ENCODE measurements around the gene MAD1L1. TPM values are rescaled to one million over a fixed set of nuclear protein-coding genes. Genes with fewer than 3 reads are reported as not detected.

Gene MAD1L1
- total RNA-seq, 1 experiment from 2014 or later: 43.8 TPM

DNA sequence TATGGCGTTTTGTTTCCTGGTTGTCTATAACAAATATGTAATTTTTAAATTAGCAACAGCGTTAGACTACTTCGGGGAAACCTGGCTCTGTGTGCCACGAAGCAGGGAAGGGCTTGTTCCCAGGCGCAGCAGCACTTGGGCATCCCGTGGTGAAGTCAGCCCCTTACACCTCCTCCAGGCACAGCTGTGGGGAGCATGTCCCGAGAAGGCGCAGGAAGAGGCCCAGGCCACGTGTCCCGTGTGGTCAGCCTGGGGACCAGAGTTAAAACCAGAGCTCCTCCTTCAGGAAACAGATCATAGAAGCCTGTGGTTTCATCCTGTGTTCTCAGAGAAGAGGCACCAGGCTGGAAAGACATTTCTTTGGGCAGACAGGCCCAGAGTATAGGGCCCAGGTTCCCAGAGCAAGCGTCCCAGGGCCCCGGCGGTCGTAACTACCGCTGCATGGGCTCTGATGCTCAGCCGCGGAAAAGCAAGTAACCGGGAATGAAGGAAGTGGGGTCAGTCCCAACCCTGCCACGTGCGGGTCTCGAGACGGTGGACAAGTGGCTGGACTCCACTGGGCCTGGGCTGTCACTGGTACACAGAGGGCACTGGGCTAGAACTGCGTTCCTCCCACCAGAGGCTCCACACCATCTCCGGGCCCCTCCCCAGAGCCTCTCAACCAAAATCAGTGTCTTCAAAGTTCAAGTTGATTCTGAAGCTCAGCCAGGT lies 16.4 kb upstream of the MAD1L1 start:
- Mint-ChIP-seq H3K4me1 (peaks cover 6% of the 10 kb centered on the region; the same call in 1 of the 2 replicates), H3K36me3 (peaks cover 19% of the 10 kb centered on the region), H3K4me3 (no peak overlapping the region), H3K27ac (peak overlapping the region; percentile 68; the same call in 1 of the 2 replicates), H3K9me3 (no peaks in the 10 kb centered on the region), H3K27me3 (ENCODE audit: low read depth) (no peaks in the 10 kb centered on the region)
- ChIA-PET POLR2A (interaction anchor here (0.6 kb wide), 2 partner anchors 15 to 62 kb away, joined by 3 to 4 read pairs; no protein-coding TSS in a partner anchor), CTCF (interaction anchor here (0.6 to 2.1 kb wide), 3 partner anchors 32 to 1088 kb away, joined by 3 to 23 read pairs (median 10); no protein-coding TSS in a partner anchor)
- ATAC-seq (no peak), DNase-seq (ENCODE audit: low spot score) (no peak)
- TF ChIP-seq NFE2L1 (CRISPR knock-in tag; IDR thresholded peaks at IDR 0.05): no peak
- no peak for TF ChIP-seq ZNF138 (CRISPR knock-in tag; conservative IDR thresholded peaks at IDR 0.05)
- no peak for TF ChIP-seq NR3C1 (CRISPR knock-in tag; conservative IDR thresholded peaks at IDR 0.05; ENCODE audit: low read depth)
- no peak for TF ChIP-seq PRRX2 (CRISPR knock-in tag; IDR thresholded peaks at IDR 0.05)
- no peak for TF ChIP-seq ZNF671 (CRISPR knock-in tag; IDR thresholded peaks at IDR 0.05)
- TF ChIP-seq SOX15 (CRISPR knock-in tag; IDR thresholded peaks at IDR 0.05): no peak
- TF ChIP-seq ZNF232 (CRISPR knock-in tag; IDR thresholded peaks at IDR 0.05): no peak
- no peak for TF ChIP-seq CREM (CRISPR knock-in tag; IDR thresholded peaks at IDR 0.05)
- TF ChIP-seq FOXJ3 (CRISPR knock-in tag; IDR thresholded peaks at IDR 0.05; ENCODE audit: borderline replicate concordance): no peak
- no peak for TF ChIP-seq EMX1 (CRISPR knock-in tag; IDR thresholded peaks at IDR 0.05)
- TF ChIP-seq NR2C2 (CRISPR knock-in tag; IDR thresholded peaks at IDR 0.05): no peak
- TF ChIP-seq ZNF396 (CRISPR knock-in tag; IDR thresholded peaks at IDR 0.05; ENCODE audit: borderline replicate concordance): no peak
- no peak for TF ChIP-seq TEAD4 (CRISPR knock-in tag; IDR thresholded peaks at IDR 0.05)
- no peak for TF ChIP-seq CBFB (CRISPR knock-in tag; IDR thresholded peaks at IDR 0.05; ENCODE audit: low read depth)
- TF ChIP-seq CREB1 (CRISPR knock-in tag; IDR thresholded peaks at IDR 0.05): no peak
- no peak for TF ChIP-seq ZBTB21 (CRISPR knock-in tag; IDR thresholded peaks at IDR 0.05; ENCODE audit: borderline replicate concordance)
- TF ChIP-seq ETV6 (CRISPR knock-in tag; IDR thresholded peaks at IDR 0.05): no peak
- TF ChIP-seq, protein P1, sequence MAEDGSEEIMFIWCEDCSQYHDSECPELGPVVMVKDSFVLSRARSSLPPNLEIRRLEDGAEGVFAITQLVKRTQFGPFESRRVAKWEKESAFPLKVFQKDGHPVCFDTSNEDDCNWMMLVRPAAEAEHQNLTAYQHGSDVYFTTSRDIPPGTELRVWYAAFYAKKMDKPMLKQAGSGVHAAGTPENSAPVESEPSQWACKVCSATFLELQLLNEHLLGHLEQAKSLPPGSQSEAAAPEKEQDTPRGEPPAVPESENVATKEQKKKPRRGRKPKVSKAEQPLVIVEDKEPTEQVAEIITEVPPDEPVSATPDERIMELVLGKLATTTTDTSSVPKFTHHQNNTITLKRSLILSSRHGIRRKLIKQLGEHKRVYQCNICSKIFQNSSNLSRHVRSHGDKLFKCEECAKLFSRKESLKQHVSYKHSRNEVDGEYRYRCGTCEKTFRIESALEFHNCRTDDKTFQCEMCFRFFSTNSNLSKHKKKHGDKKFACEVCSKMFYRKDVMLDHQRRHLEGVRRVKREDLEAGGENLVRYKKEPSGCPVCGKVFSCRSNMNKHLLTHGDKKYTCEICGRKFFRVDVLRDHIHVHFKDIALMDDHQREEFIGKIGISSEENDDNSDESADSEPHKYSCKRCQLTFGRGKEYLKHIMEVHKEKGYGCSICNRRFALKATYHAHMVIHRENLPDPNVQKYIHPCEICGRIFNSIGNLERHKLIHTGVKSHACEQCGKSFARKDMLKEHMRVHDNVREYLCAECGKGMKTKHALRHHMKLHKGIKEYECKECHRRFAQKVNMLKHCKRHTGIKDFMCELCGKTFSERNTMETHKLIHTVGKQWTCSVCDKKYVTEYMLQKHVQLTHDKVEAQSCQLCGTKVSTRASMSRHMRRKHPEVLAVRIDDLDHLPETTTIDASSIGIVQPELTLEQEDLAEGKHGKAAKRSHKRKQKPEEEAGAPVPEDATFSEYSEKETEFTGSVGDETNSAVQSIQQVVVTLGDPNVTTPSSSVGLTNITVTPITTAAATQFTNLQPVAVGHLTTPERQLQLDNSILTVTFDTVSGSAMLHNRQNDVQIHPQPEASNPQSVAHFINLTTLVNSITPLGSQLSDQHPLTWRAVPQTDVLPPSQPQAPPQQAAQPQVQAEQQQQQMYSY (CRISPR knock-in tag; IDR thresholded peaks at IDR 0.05): no peak
- TF ChIP-seq ZNF263 (CRISPR knock-in tag; IDR thresholded peaks at IDR 0.05; ENCODE audit: low read depth): no peak

GRCh38 chr7:2247141-2247995 lies 14.6 kb upstream of the MAD1L1 start:
- peak; percentile 84 for DNase-seq (ENCODE audit: low spot score)
- Mint-ChIP-seq H3K9me3 (no peaks in the 10 kb centered on the region), H3K4me1 (peaks cover 13% of the 10 kb centered on the region), H3K36me3 (peaks cover 19% of the 10 kb centered on the region), H3K27ac (no peak overlapping the region), H3K4me3 (no peak overlapping the region), H3K27me3 (ENCODE audit: low read depth) (no peaks in the 10 kb centered on the region)
- peak; percentile 44; the same call in 1 of the 2 replicates for TF ChIP-seq HMGXB4 (CRISPR knock-in tag; IDR thresholded peaks at IDR 0.05)
- TF ChIP-seq, protein P2, sequence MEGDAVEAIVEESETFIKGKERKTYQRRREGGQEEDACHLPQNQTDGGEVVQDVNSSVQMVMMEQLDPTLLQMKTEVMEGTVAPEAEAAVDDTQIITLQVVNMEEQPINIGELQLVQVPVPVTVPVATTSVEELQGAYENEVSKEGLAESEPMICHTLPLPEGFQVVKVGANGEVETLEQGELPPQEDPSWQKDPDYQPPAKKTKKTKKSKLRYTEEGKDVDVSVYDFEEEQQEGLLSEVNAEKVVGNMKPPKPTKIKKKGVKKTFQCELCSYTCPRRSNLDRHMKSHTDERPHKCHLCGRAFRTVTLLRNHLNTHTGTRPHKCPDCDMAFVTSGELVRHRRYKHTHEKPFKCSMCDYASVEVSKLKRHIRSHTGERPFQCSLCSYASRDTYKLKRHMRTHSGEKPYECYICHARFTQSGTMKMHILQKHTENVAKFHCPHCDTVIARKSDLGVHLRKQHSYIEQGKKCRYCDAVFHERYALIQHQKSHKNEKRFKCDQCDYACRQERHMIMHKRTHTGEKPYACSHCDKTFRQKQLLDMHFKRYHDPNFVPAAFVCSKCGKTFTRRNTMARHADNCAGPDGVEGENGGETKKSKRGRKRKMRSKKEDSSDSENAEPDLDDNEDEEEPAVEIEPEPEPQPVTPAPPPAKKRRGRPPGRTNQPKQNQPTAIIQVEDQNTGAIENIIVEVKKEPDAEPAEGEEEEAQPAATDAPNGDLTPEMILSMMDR (IDR thresholded peaks at IDR 0.05): peak; percentile 76
- TF ChIP-seq ZNF121 (CRISPR knock-in tag; IDR thresholded peaks at IDR 0.05): no peak
- peak; percentile 91 for ATAC-seq
- CTCF ChIA-PET: interaction anchor here (0.9 to 2.1 kb wide), 2 partner anchors 90 to 101 kb away, joined by 5 to 23 read pairs; no protein-coding TSS in a partner anchor
- POLR2A ChIA-PET: no interaction called here
